Naive thymus-derived CD4-positive, alpha-beta T cell (primary cell): ENCODE data around the gene NKPD1. TPM values are rescaled to one million over a fixed set of nuclear protein-coding genes. Genes with fewer than 3 reads are reported as not detected.

ENCODE experiments used
- ATAC-seq: fragments of 150-1000 bp; cut with Tn5 transposase; 2 replicates; pipeline ENCODE4 v1.10.0; 2021; ENCODE audit warnings: mild to moderate bottlenecking, moderate library complexity
- CTCF ChIA-PET: fragments of 350-600 bp; sonication (Branson Sonifier 250); formaldehyde crosslinking; loops from one replicate; lab custom pipeline; 2021; ENCODE audit warnings: antibody characterized with exemption; lab: Charles Lee
- POLR2A ChIA-PET: fragments of 350-600 bp; sonication (Branson Sonifier 250); formaldehyde crosslinking; loops from one replicate; lab custom pipeline; 2021; ENCODE audit warnings: antibody characterized with exemption, inconsistent platforms; lab: Charles Lee
- DNase-seq, 9 donors: peaks; one replicate each; pipeline versions ENCODE4 v3.0.0 to v3.0.0-alpha.2; 2020 to 2022; ENCODE audit warnings: mixed read lengths in 1 of 9
- H3K27ac ChIP-seq: one replicate; pipeline ENCODE4 v1.7.0; 2013; ENCODE audit warnings: mild to moderate bottlenecking, low read depth, low read length, moderate library complexity
- H3K27me3 ChIP-seq, 2 donors: one replicate each; pipeline ENCODE4 v1.7.0; 2013; ENCODE audit warnings: low read length in 2 of 2, mild to moderate bottlenecking in 2 of 2, moderate library complexity in 2 of 2; ENCODE audit not compliant: control insufficient read depth in 2 of 2, insufficient read depth in 2 of 2
- H3K36me3 ChIP-seq, 3 experiments: 1 replicate in 2 of 3; 2 replicates in 1 of 3; pipeline ENCODE4 v1.7.0; 2013; ENCODE audit warnings: low read length in 3 of 3, mild to moderate bottlenecking in 3 of 3, moderate library complexity in 1 of 3; ENCODE audit not compliant: insufficient read depth in 3 of 3, control insufficient read depth in 2 of 3
- H3K4me1 ChIP-seq, 2 donors: one replicate each; pipeline ENCODE4 v1.7.0; 2013; ENCODE audit warnings: low read length in 2 of 2, mild to moderate bottlenecking in 2 of 2, moderate library complexity in 1 of 2; ENCODE audit not compliant: control insufficient read depth in 2 of 2, insufficient read depth in 2 of 2
- H3K4me3 ChIP-seq: 2 replicates; pipeline ENCODE4 v1.7.0; 2013; ENCODE audit warnings: mild to moderate bottlenecking, low read length
- H3K9me3 ChIP-seq, 3 experiments: 1 replicate in 2 of 3; 2 replicates in 1 of 3; pipeline ENCODE4 v1.7.0; 2013; ENCODE audit warnings: low read length in 3 of 3; ENCODE audit not compliant: control insufficient read depth in 2 of 3
- H3K27ac Mint-ChIP-seq, 9 donors: one replicate each; pipeline ENCODE4 v1.8.0; 2020 to 2022; ENCODE audit warnings: mixed read lengths in 9 of 9, mild to moderate bottlenecking in 8 of 9, moderate library complexity in 5 of 9, inconsistent platforms in 2 of 9
- H3K27me3 Mint-ChIP-seq, 5 donors: one replicate each; pipeline ENCODE4 v1.8.0; 2021 to 2022; ENCODE audit warnings: mixed read lengths in 5 of 5, mild to moderate bottlenecking in 1 of 5
- H3K36me3 Mint-ChIP-seq, 5 donors: one replicate each; pipeline ENCODE4 v1.8.0; 2020 to 2022; ENCODE audit warnings: mixed read lengths in 5 of 5, mild to moderate bottlenecking in 3 of 5, inconsistent platforms in 1 of 5
- H3K4me1 Mint-ChIP-seq, 7 donors: one replicate each; pipeline ENCODE4 v1.8.0; 2020 to 2022; ENCODE audit warnings: mixed read lengths in 7 of 7, mild to moderate bottlenecking in 3 of 7, inconsistent platforms in 1 of 7
- H3K4me3 Mint-ChIP-seq, 10 donors: one replicate each; pipeline ENCODE4 v1.8.0; 2020 to 2022; ENCODE audit warnings: mild to moderate bottlenecking in 10 of 10, mixed read lengths in 10 of 10, moderate library complexity in 6 of 10, inconsistent platforms in 2 of 10
- H3K9me3 Mint-ChIP-seq, 11 donors: one replicate each; pipeline ENCODE4 v1.8.0; 2020 to 2022; ENCODE audit warnings: mixed read lengths in 11 of 11, mild to moderate bottlenecking in 4 of 11, inconsistent platforms in 1 of 11, moderate library complexity in 1 of 11
- intact Hi-C, 2 donors: fragments of 100-400 bp; cut with micrococcal nuclease; formaldehyde crosslinking; loops; one replicate each; pipeline ENCODE4 v1.15.1; 2023
- polyA plus RNA-seq, 2 donors: library from polyadenylated mRNA; unstranded; fragments of 300-500 nt; fragmentation: Illumina TruSeq; gene quantifications; one replicate each; pipeline ENCODE4 v1.2.3, GENCODE V29; 2021
- total RNA-seq, 6 experiments: library from RNA in 5 of 6; stranded (reverse) in 5 of 6; gene quantifications; 1 replicate in 5 of 6; 2 replicates in 1 of 6; pipeline ENCODE4 v1.2.3 and lab custom pipeline; 2021 to 2026

Gene NKPD1
- total and polyA plus RNA-seq, 7 experiments from 2014 or later = 0.07 to 1.2 (median 0.68) TPM

DNA sequence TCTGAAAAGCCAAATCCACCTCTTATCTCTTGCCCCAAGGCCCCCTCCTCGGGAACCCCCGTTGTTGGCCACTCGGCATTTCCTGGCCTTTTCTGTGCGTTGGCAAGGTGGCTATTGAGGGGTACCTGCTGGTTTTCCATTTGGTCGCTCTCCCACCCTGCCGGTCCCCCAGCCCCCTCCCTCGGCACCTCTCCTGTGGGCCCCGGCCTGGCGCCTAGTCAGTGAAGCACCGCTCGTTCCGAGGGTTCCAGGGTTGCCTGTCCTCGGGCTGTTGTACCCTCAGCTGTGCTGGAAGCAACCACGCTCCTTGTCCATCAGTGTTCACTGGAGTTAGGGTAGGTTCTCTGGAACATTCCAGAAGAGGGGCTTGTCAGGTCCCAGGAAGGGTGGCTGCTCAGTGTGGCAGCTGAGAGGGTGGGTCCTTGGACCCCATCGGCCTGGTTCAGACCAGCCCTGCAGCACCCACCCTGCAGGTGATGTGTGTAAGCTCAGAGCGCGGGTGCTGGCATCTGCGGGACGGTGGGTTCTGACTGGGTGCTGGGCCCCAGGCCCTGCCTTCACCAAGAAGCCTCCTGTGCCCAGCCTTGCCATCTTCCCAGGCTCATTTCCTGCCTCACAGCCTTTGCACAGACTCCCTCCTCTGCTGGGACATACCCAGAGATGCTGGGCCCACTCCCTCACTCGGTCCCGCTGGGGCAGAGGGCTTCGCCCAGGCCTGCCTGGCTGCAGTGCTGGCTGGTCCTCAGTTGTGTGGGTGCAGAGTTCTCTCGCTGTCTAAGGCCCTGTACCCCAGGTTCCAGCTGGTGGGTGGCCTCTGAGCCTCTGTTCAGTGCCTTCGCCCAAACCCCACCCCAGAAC is 21.3 kb downstream of the NKPD1 start:
- intact Hi-C loops = no loop called here
- H3K27ac Mint-ChIP-seq = no peak overlapping the region

DNA sequence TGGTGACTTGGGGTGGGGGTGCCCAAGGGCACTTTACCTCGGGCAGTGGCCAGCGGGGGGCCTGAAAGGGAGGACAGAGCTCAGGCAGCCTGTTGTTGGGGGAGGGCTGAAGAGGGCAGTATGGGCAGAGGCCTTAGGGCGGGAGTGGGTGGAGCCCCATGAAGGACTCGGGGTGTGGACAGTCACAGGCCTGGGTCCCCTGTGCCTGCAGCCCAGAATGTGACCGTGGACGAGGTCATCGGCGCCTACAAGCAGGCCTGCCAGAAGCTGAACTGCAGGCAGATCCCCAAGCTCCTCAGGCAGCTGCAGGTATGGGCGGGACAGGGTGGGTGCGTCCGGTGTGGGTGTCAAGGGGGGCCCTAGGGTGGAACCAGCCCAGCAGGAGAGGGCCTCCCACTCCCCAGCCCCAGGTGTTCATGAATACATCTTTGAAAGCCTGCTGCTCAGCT is 22.5 kb downstream of the NKPD1 start:
- Mint-ChIP-seq H3K27ac (peak overlapping the region in 1 of 9 donors; percentile 46), H3K4me3 (no peak overlapping the region), H3K9me3 (no peaks in the 10 kb centered on the region), H3K4me1 (peaks cover 0 to 16% (median 7%) of the 10 kb centered on the region in 7 donors), H3K36me3 (peaks cover 0 to 13% (median 7%) of the 10 kb centered on the region in 5 donors), H3K27me3 (no peaks in the 10 kb centered on the region)
- intact Hi-C loops = no loop called here
- DNase-seq = no peak
- no peaks in the 10 kb centered on the region for H3K27me3 ChIP-seq
- H3K9me3 ChIP-seq = no peaks in the 10 kb centered on the region
- H3K36me3 ChIP-seq = peaks cover 0 to 30% (median 0%) of the 10 kb centered on the region in 3 experiments
- no peaks in the 10 kb centered on the region for H3K4me1 ChIP-seq
- H3K4me3 ChIP-seq = no peak overlapping the region
- no peak for ATAC-seq
- CTCF ChIA-PET = interaction anchor here (0.6 kb wide), 1 partner anchor 48 kb away, joined by 3 read pairs; no protein-coding TSS in a partner anchor
- H3K27ac ChIP-seq = no peak overlapping the region
- POLR2A ChIA-PET = no interaction called here

More for the DNA sequence above, 21.3 kb downstream of the NKPD1 start:
- ChIA-PET POLR2A (no interaction called here), CTCF (no interaction called here)
- no peak overlapping the region for H3K4me3 Mint-ChIP-seq
- H3K4me3 ChIP-seq = no peak overlapping the region
- no peak for ATAC-seq
- no peaks in the 10 kb centered on the region for H3K4me1 ChIP-seq
- H3K9me3 Mint-ChIP-seq = no peaks in the 10 kb centered on the region
- no peaks in the 10 kb centered on the region for H3K9me3 ChIP-seq
- H3K27ac ChIP-seq = no peak overlapping the region
- peaks cover 0 to 13% (median 7%) of the 10 kb centered on the region in 5 donors for H3K36me3 Mint-ChIP-seq
- no peaks in the 10 kb centered on the region for H3K27me3 Mint-ChIP-seq
- DNase-seq = no peak
- peaks cover 0 to 34% (median 0%) of the 10 kb centered on the region in 3 experiments for H3K36me3 ChIP-seq
- peaks cover 0 to 11% (median 3%) of the 10 kb centered on the region in 7 donors for H3K4me1 Mint-ChIP-seq
- H3K27me3 ChIP-seq = no peaks in the 10 kb centered on the region

DNA sequence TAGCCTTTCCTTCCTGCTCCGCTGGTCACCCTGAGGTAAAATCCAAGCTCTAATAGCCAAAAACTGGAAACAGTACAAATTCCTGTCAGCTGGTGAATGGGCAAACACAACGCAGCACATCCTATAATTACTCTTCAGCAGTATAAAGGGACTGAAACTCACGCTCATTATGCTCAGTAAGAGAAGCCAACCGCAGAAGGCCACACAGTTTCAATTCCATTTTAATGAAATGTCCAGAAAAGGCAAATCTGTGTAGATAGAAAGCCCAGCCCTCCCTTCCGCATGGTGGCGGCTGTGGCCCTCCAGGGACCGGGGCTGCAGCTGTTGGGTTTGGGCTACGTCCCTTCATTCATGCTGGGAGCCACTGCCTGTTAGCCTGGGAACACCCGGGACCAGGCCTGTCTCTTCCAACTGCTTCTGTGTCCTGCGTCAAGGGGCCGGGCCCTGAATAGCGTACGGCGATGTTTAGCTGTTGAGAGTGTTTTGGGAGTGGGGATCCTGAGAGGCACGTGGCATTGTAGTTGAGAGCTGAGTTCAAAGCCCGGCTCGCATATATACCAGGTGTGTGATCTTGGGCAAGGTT is 23.5 kb downstream of the NKPD1 start:
- Mint-ChIP-seq H3K4me1 (peaks cover 0 to 16% (median 7%) of the 10 kb centered on the region in 7 donors), H3K9me3 (no peaks in the 10 kb centered on the region), H3K27me3 (no peaks in the 10 kb centered on the region), H3K4me3 (no peak overlapping the region), H3K27ac (peak overlapping the region in 2 of 9 donors; percentile 64 to 72), H3K36me3 (peaks cover 0 to 5% (median 0%) of the 10 kb centered on the region in 5 donors)
- no peaks in the 10 kb centered on the region for H3K9me3 ChIP-seq
- no peak overlapping the region for H3K27ac ChIP-seq
- ATAC-seq (no peak), DNase-seq (no peak)
- H3K4me3 ChIP-seq = no peak overlapping the region
- intact Hi-C loops = no loop called here
- ChIA-PET CTCF (interaction anchor here (0.9 kb wide), 1 partner anchor 11 kb away, joined by 3 read pairs; no protein-coding TSS in a partner anchor), POLR2A (no interaction called here)
- no peaks in the 10 kb centered on the region for H3K27me3 ChIP-seq
- peaks cover 0 to 20% (median 0%) of the 10 kb centered on the region in 3 experiments for H3K36me3 ChIP-seq
- H3K4me1 ChIP-seq = no peaks in the 10 kb centered on the region

DNA sequence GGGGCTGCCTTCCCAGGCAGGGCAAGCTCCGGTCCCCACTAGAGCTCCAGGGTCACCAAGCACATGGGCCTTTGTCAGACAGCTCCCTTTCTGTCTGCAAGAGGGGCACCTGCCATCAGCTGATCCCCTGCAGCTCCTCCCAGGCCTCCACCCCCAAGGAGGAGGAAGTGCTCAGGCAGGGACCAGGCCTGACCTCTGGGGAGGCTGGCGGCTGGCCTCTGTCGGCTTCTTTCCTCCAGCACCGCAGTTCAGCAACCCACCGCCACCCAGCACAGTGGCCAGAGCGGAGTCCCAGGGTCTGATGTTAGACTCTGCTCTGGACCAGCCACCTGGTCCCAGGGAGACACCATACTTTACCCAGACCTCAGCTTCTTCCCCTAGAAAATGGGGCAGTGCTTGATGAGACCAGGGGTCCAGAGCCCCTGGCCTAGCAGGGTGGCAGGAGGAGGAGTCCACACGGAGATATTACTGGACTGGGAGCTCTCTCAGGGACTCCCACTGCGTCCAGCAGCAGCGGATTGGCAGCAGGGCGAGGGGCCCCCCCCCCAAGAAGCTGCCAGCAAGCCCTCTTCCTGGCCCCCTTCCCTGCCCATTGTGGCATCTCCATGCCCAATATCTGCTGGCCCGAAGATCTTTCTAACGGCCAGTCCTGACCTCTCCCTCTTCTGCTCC is 24.1 kb downstream of the NKPD1 start:
- Mint-ChIP-seq H3K9me3 (no peaks in the 10 kb centered on the region), H3K36me3 (peaks cover 0 to 4% (median 0%) of the 10 kb centered on the region in 5 donors), H3K27ac (peak overlapping the region in 1 of 9 donors; percentile 64), H3K27me3 (no peaks in the 10 kb centered on the region), H3K4me3 (no peak overlapping the region), H3K4me1 (peaks cover 0 to 16% (median 8%) of the 10 kb centered on the region in 7 donors)
- intact Hi-C loops = no loop called here
- H3K27me3 ChIP-seq = no peaks in the 10 kb centered on the region
- no peak for DNase-seq
- H3K9me3 ChIP-seq = no peaks in the 10 kb centered on the region
- ChIA-PET POLR2A (interaction anchor here (0.6 kb wide), 1 partner anchor 554 kb away, joined by 3 read pairs; no protein-coding TSS in a partner anchor), CTCF (interaction anchor here (0.9 kb wide), 1 partner anchor 10 kb away, joined by 3 read pairs; no protein-coding TSS in a partner anchor)
- H3K36me3 ChIP-seq = peaks cover 0 to 14% (median 0%) of the 10 kb centered on the region in 3 experiments
- no peak for ATAC-seq
- no peak overlapping the region for H3K27ac ChIP-seq
- H3K4me3 ChIP-seq = no peak overlapping the region
- no peaks in the 10 kb centered on the region for H3K4me1 ChIP-seq

DNA sequence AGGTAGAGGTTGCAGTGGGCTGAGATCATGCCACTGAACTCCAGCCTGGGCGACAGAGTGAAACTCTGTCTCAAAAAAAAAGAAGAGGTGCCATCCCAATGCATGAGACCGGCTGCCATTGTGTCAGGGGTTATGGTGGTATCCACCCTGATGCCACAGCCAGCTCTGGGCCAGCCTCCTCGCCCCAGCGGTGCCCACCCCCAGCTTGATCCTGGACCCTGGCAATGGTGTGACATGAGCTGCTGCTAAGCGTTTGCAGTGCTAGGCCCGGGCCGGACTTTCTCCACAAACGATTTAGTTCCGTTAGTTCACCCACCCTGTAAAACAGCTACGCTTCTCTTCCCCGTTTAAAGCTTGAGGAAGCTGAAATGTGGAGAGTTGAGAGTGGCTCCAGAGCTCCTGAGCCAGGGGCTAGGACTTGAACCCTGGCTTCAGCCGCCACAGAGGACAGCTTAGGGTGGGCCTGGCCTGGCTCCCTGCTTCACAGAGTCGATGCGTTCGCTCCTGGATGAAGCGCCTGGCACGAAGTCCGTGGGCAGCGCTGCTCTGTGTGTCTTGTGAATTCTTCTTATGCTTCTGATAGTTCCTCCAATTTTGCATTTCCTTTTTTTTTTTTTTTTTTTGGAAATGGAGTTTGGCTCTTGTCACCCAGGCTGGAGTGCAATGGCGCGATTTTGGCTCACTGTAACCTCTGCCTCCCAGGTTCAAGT is 25.5 kb downstream of the NKPD1 start:
- intact Hi-C loops = no loop called here
- Mint-ChIP-seq H3K4me3 (no peak overlapping the region), H3K9me3 (no peaks in the 10 kb centered on the region), H3K27ac (no peak overlapping the region), H3K36me3 (peaks cover 0 to 4% (median 0%) of the 10 kb centered on the region in 5 donors), H3K27me3 (no peaks in the 10 kb centered on the region), H3K4me1 (peaks cover 0 to 16% (median 8%) of the 10 kb centered on the region in 7 donors)
- ChIA-PET CTCF (no interaction called here), POLR2A (interaction anchor here (0.9 kb wide), 1 partner anchor 43 kb away, joined by 4 read pairs; no protein-coding TSS in a partner anchor)
- ATAC-seq (no peak), DNase-seq (no peak)
- no peaks in the 10 kb centered on the region for H3K27me3 ChIP-seq
- H3K4me1 ChIP-seq = no peaks in the 10 kb centered on the region
- H3K27ac ChIP-seq = no peak overlapping the region
- H3K9me3 ChIP-seq = no peaks in the 10 kb centered on the region
- no peak overlapping the region for H3K4me3 ChIP-seq
- H3K36me3 ChIP-seq = peaks cover 0 to under 1% (median 0%) of the 10 kb centered on the region in 3 experiments

DNA sequence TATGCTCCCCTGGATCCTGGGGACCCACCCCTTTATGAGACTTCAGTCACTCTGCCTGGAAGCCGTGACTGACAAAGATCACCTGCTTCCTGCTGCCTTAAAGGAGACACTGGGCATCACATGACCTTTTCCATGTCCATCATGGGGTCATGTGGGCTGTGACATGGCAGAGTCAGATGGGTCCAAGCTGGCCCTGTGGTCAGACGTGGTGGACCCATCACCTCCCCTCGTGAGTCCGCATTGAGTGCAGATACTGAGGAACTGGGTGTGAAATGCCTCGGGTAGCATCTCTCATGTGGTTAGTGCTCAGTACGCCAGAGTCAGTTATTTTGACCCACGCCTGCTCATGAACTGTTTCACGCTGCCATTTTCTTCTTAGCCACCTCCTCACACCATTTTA is 27.1 kb downstream of the NKPD1 start:
- Histone ChIP-seq H3K27ac (no peak overlapping the region), H3K27me3 (no peaks in the 10 kb centered on the region), H3K36me3 (peaks cover 0 to 5% (median 0%) of the 10 kb centered on the region in 3 experiments), H3K9me3 (no peaks in the 10 kb centered on the region), H3K4me1 (no peaks in the 10 kb centered on the region), H3K4me3 (no peak overlapping the region)
- Mint-ChIP-seq H3K9me3 (no peaks in the 10 kb centered on the region), H3K4me3 (no peak overlapping the region), H3K4me1 (peaks cover 0 to 16% (median 8%) of the 10 kb centered on the region in 7 donors), H3K36me3 (peaks cover 0 to 4% (median 0%) of the 10 kb centered on the region in 5 donors), H3K27ac (no peak overlapping the region), H3K27me3 (no peaks in the 10 kb centered on the region)
- POLR2A ChIA-PET = no interaction called here
- CTCF ChIA-PET = no interaction called here
- intact Hi-C loops = no loop called here
- DNase-seq = no peak
- ATAC-seq = no peak
